ENCODE measurements around the gene PLA2G10.

GRCh38 chr16:14658063-14658462 is 36.0 kb downstream of the PLA2G10 start:
- TF ChIP-seq POLR2A (IDR thresholded peaks at IDR 0.05; ENCODE audit: low read depth, low read length) (peak; percentile 53), POLR2AphosphoS5 (IDR thresholded peaks at IDR 0.05; ENCODE audit: low read depth, low read length) (no peak)

All from GM12892 (cell line).